ENCODE measurements around the gene STXBP3. TPM values are rescaled to one million over a fixed set of nuclear protein-coding genes. Genes with fewer than 3 reads are reported as not detected.

Gene STXBP3
- total RNA-seq (2022; extraction: Qiagen RNA extraction; ENCODE audit: low read depth), result 16.1 to 27.7 TPM (median 19.3 TPM) in 5 replicates

GRCh38 chr1:108746382-108747170 is at the start of gene STXBP3:
TSS of gene STXBP3 (plus strand) at chr1:108746674. CDS start at chr1:108746738, 64 bp downstream.

GRCh38 chr1:108712606-108713150 is 33.8 kb upstream of the STXBP3 start, which contains the start of gene FNDC7:
TSS of gene FNDC7 (plus strand) at chr1:108712908. CDS start at chr1:108712934, 26 bp downstream.

GRCh38 chr1:108856994-108857393 is 110.5 kb downstream of the STXBP3 start, which contains the start of gene AKNAD1:
TSS of gene AKNAD1 (minus strand) at chr1:108857094. CDS start at chr1:108852664, 4,430 bp downstream.

Other genes with a start within 250 kb of the STXBP3 start
- gene EEIG2, start 186.6 kb upstream of the STXBP3 start, total RNA-seq (2022; extraction: Qiagen RNA extraction; ENCODE audit: low read depth), result 3.3 to 6.2 TPM (median 5.5 TPM) in 5 replicates
- gene HENMT1, start 85.6 kb upstream of the STXBP3 start, total RNA-seq (2022; extraction: Qiagen RNA extraction; ENCODE audit: low read depth), result 4.1 to 4.8 TPM (median 4.3 TPM) in 5 replicates
- 17.6 to 22.0 TPM (median 21.1 TPM) in 5 replicates for gene PRPF38B, start 54.4 kb upstream of the STXBP3 start, total RNA-seq (2022; extraction: Qiagen RNA extraction; ENCODE audit: low read depth)
- gene FNDC7, start 33.8 kb upstream of the STXBP3 start, total RNA-seq (2022; extraction: Qiagen RNA extraction; ENCODE audit: low read depth), result not detected in 5 replicates
- 1.1 to 1.5 TPM (median 1.3 TPM) in 5 replicates for gene AKNAD1, start 110.4 kb downstream of the STXBP3 start, total RNA-seq (2022; extraction: Qiagen RNA extraction; ENCODE audit: low read depth)
- gene GPSM2, start 130.3 kb downstream of the STXBP3 start, total RNA-seq (2022; extraction: Qiagen RNA extraction; ENCODE audit: low read depth), result 19.3 to 24.5 TPM (median 21.6 TPM) in 5 replicates
- gene CLCC1, start 216.8 kb downstream of the STXBP3 start, total RNA-seq (2022; extraction: Qiagen RNA extraction; ENCODE audit: low read depth), result 16.1 to 18.6 TPM (median 17.3 TPM) in 5 replicates

Data from A549 treated with GW870086 at 1 μM for 4 hours (cell line).